Measurements from ENCODE around the gene ARHGAP31. TPM values are rescaled to one million over a fixed set of nuclear protein-coding genes. Genes with fewer than 3 reads are reported as not detected.

Gene ARHGAP31
- total and polyA plus RNA-seq, 7 donors, result 3.5 to 18.0 (median 11.0) TPM

- 83 to 84% methylated on average over 7 of the region's 7 CpGs for WGBS, 2 donors
Measured at GRCh38 chr3:119329551-119329950, 35.4 kb downstream of the ARHGAP31 start.

GRCh38 chr3:119330181-119330580, 36.0 kb downstream of the ARHGAP31 start:
- H3K4me3 ChIP-seq, result no peak overlapping the region
- intact Hi-C loops (cut with DNase I), result no loop called here
- H3K4me1 ChIP-seq, result peaks cover 0 to 24% (median 6%) of the 10 kb centered on the region in 4 donors
- no peak for TF ChIP-seq POLR2AphosphoS5 (IDR thresholded peaks at IDR 0.05)
- TF ChIP-seq POLR2A (IDR thresholded peaks at IDR 0.05), result no peak
- no peak for TF ChIP-seq CTCF (IDR thresholded peaks at IDR 0.05)
- TF ChIP-seq EP300 (IDR thresholded peaks at IDR 0.05), result no peak
- peak overlapping the region; percentile 6 to 44 (median 28) for H3K27ac ChIP-seq
- H3K36me3 ChIP-seq, result no peaks in the 10 kb centered on the region
- H3K27me3 ChIP-seq, result no peaks in the 10 kb centered on the region
- DNase-seq, result no peak
- H3K9me3 ChIP-seq, result no peaks in the 10 kb centered on the region
- 88 to 89% methylated on average over 3 of the region's 3 CpGs for WGBS, 2 donors

More at GRCh38 chr3:119329551-119329950, 35.4 kb downstream of the ARHGAP31 start:
- Histone ChIP-seq H3K27me3 (no peaks in the 10 kb centered on the region), H3K4me1 (peaks cover 0 to 24% (median 6%) of the 10 kb centered on the region in 4 donors), H3K36me3 (no peaks in the 10 kb centered on the region), H3K9me3 (no peaks in the 10 kb centered on the region), H3K4me3 (no peak overlapping the region), H3K27ac (peak overlapping the region; percentile 11 to 51 (median 41))
- peak; percentile 76 for DNase-seq
- peak in 2 of 4 donors; percentile 10 to 47 for TF ChIP-seq POLR2AphosphoS5 (IDR thresholded peaks at IDR 0.05)
- no peak for TF ChIP-seq POLR2A (IDR thresholded peaks at IDR 0.05)
- TF ChIP-seq EP300 (IDR thresholded peaks at IDR 0.05), result peak in 2 of 4 donors; percentile 50 to 61
- intact Hi-C loops (cut with DNase I), result no loop called here

- Histone ChIP-seq H3K9me3 (no peaks in the 10 kb centered on the region), H3K27me3 (no peaks in the 10 kb centered on the region), H3K4me1 (peaks cover 0 to 24% (median 6%) of the 10 kb centered on the region in 4 donors), H3K4me3 (no peak overlapping the region), H3K27ac (peak overlapping the region; percentile 6 to 44 (median 28)), H3K36me3 (no peaks in the 10 kb centered on the region)
- DNase-seq, result no peak
- 87 to 92% methylated on average over 4 of the region's 4 CpGs for WGBS, 2 donors
- no peak for TF ChIP-seq POLR2AphosphoS5 (IDR thresholded peaks at IDR 0.05)
- no peak for TF ChIP-seq EP300 (IDR thresholded peaks at IDR 0.05)
- no peak for TF ChIP-seq CTCF (IDR thresholded peaks at IDR 0.05)
- TF ChIP-seq POLR2A (IDR thresholded peaks at IDR 0.05), result no peak
- intact Hi-C loops (cut with DNase I), result no loop called here
Measured at GRCh38 chr3:119330858-119331257, 36.7 kb downstream of the ARHGAP31 start.

GRCh38 chr3:119331661-119332060, 37.5 kb downstream of the ARHGAP31 start:
- 69 to 82% methylated on average over 3 of the region's 3 CpGs for WGBS, 2 donors

More at GRCh38 chr3:119331661-119332060, 37.5 kb downstream of the ARHGAP31 start:
- no peaks in the 10 kb centered on the region for H3K36me3 ChIP-seq
- no peak for DNase-seq
- peak overlapping the region in 2 of 4 donors; percentile 19 to 24 for H3K27ac ChIP-seq
- no peak overlapping the region for H3K4me3 ChIP-seq
- TF ChIP-seq EP300 (IDR thresholded peaks at IDR 0.05) (no peak), CTCF (IDR thresholded peaks at IDR 0.05) (no peak), POLR2A (IDR thresholded peaks at IDR 0.05) (no peak), POLR2AphosphoS5 (IDR thresholded peaks at IDR 0.05) (no peak)
- peaks cover 0 to 24% (median 6%) of the 10 kb centered on the region in 4 donors for H3K4me1 ChIP-seq
- H3K9me3 ChIP-seq, result no peaks in the 10 kb centered on the region
- intact Hi-C loops (cut with DNase I), result no loop called here
- no peaks in the 10 kb centered on the region for H3K27me3 ChIP-seq
